Measurements from ENCODE around the gene CEP43.

The CEP43 gene, protein sequence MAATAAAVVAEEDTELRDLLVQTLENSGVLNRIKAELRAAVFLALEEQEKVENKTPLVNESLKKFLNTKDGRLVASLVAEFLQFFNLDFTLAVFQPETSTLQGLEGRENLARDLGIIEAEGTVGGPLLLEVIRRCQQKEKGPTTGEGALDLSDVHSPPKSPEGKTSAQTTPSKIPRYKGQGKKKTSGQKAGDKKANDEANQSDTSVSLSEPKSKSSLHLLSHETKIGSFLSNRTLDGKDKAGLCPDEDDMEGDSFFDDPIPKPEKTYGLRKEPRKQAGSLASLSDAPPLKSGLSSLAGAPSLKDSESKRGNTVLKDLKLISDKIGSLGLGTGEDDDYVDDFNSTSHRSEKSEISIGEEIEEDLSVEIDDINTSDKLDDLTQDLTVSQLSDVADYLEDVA

DNA sequence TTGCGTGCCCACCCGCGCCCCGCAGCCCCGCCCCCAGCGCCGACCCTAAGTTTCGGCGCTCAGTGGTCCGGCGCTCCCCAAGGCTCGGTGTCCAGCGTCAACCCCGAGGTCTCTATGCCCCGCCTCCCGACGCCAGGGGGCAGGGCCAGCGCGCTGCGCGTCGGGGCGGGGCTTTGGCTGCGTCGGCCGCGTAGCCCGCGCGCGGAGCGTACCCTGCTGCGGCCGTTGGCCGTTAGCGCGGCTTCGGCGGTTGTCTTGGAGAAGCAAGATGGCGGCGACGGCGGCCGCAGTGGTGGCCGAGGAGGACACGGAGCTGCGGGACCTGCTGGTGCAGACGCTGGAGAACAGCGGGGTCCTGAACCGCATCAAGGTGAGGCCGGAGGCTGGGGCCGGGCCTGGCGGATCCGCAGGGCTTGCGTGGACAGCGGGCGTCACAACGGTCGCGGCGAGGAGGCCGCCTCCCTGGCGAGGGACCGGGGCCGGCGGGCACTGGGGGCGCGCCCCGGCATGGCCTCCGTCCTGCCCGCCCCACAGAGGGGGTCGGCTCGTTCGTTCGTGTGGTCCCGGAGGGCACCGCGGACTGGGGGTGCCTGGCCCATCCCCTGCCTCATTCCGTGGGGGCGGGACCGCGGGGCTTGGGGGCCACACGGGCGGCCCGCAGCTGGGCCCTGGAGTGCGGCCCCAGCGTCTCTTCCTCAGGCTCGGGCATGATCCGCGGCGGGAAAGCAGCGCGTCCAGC is at the start of gene CEP43:
TSS of gene CEP43 (plus strand) at position 253 of the 739 bp plus-strand sequence. CDS start at position 269, 16 bp downstream.
- DNase-seq = peak; percentile 56 to 95 (median 89)

- DNase-seq = no peak
These were observed 49.4 kb upstream of the CEP43 start for GRCh38 chr6:166949528-166950442.

GRCh38 chr6:166950443-166950821 is 48.8 kb upstream of the CEP43 start:
- no peak for DNase-seq

DNA sequence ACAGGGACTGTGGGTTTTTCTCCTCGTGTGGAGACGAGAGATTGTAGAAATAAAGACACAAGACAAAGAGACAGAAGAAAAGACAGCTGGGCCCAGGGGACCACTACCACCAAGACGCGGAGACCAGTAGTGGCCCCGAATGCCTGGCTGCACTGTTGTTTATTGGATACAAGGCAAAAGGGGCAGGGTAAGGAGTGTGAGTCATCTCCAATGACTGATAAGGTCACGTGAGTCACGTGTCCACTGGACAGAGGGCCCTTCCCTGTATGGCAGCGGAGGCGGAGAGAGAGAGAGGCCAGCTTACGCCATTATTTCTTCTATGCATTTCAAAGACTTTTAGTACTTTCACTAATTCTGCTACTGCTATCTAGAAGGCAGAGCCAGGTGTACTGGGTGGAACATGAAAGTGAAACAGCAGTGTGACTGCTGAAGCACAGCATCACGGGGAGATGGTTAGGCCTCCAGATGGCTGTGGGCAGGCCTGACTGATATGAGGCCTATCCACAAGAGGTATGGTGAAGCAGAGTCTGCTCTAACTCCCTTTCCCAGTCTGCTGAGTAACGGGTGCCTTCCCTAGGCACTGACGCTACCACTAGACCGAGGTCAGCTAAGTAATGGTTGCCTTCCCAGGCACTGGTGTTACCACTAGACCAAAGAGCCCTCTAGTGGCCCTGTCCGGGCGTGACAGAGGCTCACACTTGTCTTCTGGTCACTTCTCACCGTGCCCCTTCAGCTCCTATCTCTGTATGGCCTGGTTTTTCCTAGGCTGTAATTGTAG is 48.1 kb upstream of the CEP43 start:
- peak in 24 of 56 donors; percentile 8 to 80 (median 41) for DNase-seq

DNA sequence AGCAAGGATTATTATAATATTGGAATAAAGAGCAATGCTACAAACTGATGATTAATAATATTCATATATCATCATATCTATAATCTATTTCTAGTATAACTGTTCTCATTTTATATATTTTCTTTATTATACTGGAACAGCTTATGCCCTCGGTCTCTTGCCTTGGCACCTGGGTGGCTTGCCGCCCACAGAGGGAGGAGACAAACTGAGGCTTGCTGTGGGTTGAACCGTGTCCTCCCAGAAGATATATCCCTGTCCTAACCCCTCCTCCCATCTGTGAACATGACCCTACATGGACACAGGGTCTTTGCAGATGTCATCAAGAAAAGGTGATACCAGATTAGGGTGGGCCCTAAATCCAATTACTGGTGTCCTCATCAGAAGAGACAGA is 47.5 kb upstream of the CEP43 start:
- no peak for DNase-seq

DNA sequence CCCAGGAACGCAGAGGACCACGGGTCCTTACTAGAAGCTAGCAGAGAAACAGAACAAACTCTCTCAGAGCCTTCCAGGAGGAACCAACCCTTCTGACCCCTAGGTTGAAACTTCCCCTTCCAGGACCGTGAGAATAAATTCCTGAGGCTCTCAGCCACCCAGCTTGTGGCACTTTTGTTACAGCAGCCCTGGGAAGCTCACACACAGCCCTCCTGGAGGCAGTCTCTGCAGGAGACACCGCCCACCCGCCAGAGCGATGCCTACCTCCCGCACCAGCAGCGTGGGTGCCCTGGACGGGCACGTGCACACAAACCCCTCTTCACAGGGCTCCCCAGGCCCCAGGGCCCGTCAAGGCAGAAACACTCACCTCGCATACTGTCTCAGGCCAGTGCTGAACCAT is 47.1 kb upstream of the CEP43 start:
- DNase-seq = no peak

- no peak for DNase-seq
These were observed 46.4 kb upstream of the CEP43 start for GRCh38 chr6:166952567-166953486.

- DNase-seq = no peak
These were observed 45.0 kb upstream of the CEP43 start for GRCh38 chr6:166954118-166954713.

DNA sequence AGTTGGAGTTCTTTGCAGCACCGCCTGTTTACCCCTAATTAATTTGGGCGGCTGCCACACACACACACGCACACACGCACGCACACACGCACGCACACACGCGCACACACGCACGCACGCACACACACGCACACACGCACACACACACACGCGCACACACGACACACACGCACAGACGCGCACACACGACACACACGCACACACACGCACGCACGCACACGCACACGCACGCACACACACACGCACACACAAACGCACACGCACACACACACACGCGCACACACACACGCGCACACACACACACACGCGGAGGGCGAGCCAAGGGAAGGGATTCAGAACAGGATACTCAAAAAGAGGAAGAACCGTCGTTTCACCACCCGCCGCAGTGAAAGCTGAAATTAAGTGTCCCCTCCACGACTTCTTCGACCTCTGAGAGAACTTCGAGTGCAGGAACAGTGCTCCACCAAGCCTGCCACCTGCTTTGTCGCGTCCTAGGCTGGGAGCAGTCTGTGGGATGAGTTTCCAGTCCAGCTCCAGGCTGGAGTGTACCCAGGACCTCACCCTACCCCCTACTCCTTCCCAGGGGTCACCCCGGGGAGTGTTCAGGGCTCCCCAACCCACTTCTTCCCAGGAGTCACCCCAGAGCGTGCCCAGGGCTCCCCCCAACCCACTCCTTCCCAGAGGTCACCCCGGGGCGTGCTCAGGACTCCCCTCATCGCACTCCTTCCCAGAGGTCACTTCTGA is 43.9 kb upstream of the CEP43 start:
- DNase-seq = peak in 1 of 56 donors; percentile 23

DNA sequence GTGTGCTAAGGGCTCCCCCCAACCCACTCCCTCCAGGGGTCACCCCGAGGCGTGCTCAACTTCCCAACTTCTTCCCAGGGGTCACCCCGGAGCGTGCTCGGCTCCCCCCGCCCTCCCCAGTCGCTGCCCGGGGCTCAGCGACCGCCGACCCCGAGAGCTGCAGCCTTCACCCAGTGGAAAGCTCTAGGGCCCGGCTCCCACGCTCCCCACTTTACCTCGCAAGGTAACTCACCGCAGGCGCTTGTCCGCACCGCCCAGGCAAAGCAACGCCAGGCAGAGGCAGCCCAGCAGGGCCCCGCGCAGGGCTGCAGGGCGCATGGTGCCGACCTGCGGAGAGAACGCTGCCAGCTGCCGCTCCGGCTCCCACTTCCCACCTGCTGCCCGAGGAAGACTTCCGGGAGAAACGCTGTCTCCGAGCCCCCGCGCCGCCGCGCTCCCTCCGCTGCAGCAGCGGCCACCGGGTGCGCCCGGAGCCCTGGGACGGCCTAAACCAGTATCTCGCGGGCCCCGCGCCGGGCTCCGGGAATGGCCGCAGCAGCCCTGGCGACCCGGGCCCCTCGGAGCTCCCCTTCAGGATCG is 43.2 kb upstream of the CEP43 start:
- DNase-seq = peak in 2 of 56 donors; percentile 47 to 59

GRCh38 chr6:166956444-166957086 is 42.6 kb upstream of the CEP43 start, which contains the start of gene RNASET2:
Gene RNASET2, minus strand, starts transcription at chr6:166956550. Its CDS starts 368 bp downstream, at chr6:166956182.
- peak; percentile 43 to 97 (median 85) for DNase-seq

DNA sequence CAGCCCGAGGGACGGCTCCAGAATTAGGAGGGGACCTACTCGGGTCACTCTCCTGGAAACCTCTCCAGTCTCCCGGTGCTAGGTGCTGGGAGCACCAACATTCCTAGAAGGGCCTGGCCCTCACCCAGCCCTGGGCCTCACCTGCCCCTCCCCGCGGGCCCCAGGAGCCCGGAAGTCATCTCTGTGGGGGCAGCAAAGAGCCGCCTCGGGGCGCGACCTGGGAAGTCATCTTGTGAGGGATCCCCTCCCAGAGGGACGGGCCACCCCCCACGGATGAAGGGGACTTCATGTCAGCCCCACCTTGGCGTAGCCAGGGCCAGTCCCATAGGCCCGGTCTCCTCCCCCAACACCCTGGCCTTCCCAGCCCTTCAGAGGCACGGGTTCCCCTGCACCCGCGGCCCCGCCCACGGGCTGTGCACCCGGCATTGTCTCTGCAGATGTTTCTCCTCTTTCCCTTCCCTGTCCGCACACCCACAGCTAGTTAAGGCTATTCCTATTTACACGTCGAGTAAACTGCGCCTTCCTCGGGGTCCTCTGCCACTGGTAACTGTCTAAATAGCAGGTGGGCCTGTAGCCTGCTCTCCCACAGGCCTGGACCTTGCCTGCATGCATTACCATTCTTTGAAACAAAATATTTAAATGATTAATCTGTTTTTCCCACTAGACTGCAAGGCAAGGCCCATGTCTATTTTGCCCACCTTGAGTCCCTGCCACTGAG is 42.0 kb upstream of the CEP43 start:
- peak in 15 of 56 donors; percentile 22 to 67 (median 45) for DNase-seq

DNA sequence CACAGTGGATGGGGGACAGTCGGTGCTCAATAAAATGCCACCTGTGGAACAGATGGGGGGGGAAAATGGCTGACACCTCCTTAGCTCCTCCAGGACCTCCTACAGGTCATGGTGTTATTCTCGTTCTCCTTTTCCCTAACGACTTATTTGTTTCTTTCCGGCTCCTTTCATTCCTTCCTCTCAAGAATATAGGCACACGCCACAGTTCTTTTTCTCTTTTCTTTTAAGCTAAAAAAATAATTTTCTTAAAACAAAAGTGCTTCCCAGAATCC is 41.5 kb upstream of the CEP43 start:
- no peak for DNase-seq

DNA sequence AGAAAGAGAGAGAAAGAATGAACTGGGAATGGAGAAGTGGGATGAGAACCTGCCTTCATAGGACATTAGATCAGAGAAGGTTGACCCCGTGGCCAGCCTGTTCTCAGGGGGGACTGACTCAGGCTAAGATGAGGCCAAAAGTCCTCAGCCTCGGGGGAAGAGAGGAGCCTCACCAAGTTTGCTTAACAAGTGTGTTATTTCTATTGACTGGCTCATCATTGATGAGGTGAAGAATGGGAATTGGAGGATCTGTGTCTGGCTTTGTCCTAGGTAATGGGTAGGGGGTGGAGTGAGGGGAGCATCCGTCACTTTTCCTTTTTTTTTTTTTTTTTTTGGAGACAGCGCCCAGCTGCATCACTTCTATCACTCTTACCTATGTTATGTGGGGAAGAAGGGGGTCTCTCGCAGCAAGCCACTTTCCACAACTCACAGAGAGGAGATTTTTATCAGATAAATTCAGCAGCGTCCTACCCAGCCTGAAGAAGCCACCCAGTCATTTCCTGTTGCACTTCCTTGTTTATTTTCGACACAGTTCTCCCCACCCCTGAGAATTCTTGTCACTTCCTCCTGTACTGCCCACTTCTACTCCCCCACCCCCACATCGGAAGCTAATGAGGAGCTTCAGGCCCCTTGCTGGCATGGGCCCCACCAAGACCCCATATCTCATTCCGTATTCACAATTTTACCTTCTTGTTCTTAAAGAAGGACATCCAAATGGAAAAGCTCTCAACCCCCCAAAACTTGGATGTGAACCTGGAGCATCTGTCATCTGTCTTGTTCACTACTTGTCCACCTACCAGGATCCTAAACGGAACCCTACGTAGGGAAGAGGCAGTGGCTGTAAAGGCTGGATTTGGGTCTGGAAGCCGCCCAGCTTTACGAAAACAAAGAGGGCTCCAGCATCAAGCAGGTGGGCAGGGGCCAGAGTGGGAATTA is 40.0 kb upstream of the CEP43 start:
- DNase-seq = peak in 2 of 56 donors; percentile 11 to 34

DNA sequence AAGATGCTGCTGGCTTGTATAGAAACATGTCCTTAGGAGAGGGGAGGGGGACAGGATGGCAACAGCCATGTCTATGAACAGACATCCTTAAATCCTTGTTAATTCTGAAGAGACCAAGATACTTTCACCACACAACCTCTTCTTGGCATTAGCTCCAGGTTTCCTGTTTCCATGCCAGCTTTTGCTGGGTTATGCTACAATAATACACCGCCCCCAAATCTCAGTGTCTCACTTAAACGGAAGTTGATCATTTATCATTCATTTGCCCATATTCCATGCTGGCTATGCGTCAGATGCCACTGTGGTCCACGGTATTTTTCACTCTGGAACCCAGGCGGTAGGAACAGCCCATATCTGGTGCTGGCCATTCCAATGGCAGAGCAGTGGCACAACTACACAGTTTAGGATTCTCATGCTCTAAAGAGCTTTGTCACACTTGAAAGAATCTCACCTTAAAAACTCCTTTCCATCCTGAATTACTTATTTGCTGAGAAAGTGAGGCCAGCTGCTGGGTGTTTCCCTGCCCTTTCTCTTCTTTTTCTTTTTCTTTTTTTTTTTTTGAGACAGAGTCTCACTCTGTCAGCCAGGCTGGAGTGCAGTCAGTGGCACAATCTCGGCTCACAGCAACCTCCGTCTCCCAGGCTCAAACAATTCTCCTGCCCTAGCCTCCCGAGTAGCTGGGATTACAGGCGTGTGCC is 39.1 kb upstream of the CEP43 start:
- no peak for DNase-seq
